IMR-90 (cell line): ENCODE measurements around the gene NUP50.

Source experiments
- BHLHE40 ChIP-seq: fragments of 150-350 bp; IDR thresholded peaks from 2 replicates; pipeline ENCODE4 v1.6.1; 2016; ENCODE audit warnings: mild to moderate bottlenecking, low read depth, low read length
- TF ChIP-seq, protein P1 (sequence below): conservative IDR thresholded peaks from 2 replicates; pipeline ENCODE4 v1.5.1; 2012; ENCODE audit warnings: mild to moderate bottlenecking, low read depth, low read length, improper control_type of control experiment

DNA sequence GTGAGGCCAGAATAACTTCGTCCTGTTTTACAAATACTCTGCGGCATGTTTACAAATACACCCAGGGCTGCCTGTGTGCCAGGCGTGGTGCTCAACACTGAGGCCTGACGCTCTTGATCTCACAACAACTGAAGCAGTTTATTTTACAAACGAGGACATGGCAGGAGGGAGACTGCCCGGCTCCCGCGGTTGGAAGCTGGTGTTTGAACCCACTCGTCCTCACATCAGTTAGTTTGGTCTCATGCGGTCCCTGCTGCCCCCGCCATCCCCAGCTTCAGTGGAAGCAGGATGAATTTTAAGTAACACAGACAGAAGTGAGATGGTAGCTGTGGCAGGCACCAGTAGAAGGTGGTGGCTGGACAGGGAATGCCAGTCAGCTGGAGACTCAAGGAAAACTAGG is 60.6 kb downstream of the NUP50 start:
- TF ChIP-seq, protein P1, sequence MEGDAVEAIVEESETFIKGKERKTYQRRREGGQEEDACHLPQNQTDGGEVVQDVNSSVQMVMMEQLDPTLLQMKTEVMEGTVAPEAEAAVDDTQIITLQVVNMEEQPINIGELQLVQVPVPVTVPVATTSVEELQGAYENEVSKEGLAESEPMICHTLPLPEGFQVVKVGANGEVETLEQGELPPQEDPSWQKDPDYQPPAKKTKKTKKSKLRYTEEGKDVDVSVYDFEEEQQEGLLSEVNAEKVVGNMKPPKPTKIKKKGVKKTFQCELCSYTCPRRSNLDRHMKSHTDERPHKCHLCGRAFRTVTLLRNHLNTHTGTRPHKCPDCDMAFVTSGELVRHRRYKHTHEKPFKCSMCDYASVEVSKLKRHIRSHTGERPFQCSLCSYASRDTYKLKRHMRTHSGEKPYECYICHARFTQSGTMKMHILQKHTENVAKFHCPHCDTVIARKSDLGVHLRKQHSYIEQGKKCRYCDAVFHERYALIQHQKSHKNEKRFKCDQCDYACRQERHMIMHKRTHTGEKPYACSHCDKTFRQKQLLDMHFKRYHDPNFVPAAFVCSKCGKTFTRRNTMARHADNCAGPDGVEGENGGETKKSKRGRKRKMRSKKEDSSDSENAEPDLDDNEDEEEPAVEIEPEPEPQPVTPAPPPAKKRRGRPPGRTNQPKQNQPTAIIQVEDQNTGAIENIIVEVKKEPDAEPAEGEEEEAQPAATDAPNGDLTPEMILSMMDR = no peak
- TF ChIP-seq BHLHE40 = no peak
